GM19324 (cell line): ENCODE data around the gene SRD5A3.

Source experiments
- ATAC-seq: cut with Tn5 transposase; IDR thresholded peaks from one replicate; pipeline ENCODE4 v1.9.1; 2021; ENCODE audit warnings: mild to moderate bottlenecking, moderate library complexity; ENCODE audit not compliant: unreplicated experiment, low FRiP score

Gene SRD5A3

DNA sequence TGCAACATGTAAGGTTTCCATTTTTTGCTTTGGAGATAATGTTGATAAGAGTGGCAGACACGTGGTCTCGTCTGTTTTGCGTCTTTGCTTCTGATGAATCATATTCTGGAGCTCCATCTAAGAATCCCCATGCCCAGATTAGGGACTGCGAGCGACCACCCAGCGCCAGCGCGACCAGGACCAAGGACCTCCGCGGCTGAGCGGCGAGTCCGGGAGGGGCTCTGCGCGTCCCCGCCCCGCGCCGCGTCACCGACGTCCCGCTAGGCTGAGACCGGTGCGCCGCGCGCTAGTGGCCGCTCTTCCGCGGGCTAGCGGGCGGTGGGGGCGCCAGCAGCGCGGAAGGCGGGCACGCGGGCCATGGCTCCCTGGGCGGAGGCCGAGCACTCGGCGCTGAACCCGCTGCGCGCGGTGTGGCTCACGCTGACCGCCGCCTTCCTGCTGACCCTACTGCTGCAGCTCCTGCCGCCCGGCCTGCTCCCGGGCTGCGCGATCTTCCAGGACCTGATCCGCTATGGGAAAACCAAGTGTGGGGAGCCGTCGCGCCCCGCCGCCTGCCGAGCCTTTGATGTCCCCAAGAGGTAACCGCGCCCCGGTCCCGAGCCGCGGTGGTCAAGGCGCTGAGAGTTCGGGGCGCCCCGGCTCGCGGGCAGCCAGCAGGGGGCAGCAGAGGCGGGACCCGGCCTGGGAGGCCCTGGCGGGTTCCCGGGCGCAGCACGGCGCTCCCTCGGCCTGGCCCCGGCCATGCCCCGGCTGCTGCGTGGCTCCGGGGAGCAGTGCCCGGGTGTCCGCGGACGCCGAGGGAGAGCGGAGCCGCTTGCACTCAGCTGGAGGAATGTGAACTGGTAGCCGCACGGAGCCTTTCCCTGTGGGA lies at the start of gene SRD5A3:
SRD5A3 (plus strand) TSS at position 263 of the 871 bp plus-strand sequence; CDS start at position 358, 95 bp downstream.
- ATAC-seq: peak; percentile 98

DNA sequence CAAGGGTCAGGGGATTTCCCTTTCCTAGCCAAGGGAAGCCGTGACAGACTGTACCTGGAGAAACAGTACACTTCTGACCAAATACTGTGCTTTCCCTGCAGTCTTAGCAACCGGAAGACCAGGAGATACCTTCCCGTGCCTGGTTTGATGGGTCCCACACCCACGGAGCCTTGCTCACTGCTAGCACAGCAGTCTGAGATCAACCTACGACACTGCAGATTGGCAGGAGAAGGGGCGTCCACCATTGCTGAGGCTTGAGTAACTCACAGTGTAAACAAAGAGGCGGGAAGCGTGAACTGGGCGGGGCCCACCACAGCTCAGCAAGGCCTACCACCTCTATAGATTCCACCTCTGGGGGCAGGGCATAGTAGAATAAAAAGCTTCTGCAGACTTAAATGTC lies 48.7 kb upstream of the SRD5A3 start:
- no peak for ATAC-seq

DNA sequence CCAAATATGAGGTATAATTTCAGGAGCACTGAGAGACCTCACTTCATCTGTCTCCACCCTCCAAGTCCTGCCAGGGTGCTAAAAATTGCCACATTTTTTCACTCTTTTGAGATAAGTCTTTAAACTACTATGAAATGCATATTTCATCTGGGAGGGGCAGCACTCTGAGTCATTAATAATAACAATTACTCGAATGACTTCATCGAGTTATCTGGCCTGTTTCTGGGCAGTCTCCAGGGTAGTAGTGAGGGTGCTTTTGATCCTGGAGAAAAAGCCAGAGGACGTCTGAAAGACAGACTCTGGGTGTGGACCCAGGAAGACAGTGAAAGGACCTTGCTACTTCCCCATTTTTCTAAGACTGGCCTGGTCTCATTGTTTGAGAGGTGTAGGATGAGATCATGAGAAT lies 42.3 kb upstream of the SRD5A3 start:
- no peak for ATAC-seq

DNA sequence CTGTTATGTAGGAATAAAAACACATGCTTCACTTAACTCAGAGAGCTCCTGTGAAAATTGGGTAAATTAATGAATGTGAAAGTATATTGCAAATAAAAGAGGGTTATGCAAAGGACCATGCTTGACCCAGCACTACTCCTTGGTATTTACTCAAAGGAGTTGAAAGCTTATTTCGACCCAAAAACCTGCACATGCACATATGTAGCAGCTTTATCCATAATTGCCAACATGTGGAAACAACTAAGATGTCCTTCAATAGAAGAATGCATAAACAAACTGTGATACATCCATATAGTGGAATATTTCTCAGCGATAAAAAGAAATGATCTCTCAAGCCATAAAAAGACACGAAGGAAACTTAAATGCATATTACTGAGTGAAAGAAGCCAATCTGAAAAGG lies 41.7 kb upstream of the SRD5A3 start:
- no peak for ATAC-seq

DNA sequence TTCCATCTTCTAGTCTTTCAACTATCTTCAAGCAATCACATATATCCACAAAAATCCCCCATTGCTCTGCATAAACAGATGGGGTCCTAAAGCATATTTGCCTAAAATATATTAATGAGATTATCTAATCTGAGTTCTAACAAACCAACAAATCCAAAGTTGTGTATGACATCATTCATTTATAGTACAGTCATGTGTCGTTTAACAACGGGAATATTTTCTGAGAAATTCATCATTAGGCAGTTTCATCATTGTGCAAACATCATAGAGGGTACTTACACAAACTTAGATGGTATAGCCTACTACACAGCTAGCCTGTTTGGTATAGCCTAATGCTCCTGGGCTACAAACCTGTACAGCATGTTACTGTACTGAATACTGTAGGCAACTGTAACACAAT lies 38.0 kb upstream of the SRD5A3 start:
- no peak for ATAC-seq

DNA sequence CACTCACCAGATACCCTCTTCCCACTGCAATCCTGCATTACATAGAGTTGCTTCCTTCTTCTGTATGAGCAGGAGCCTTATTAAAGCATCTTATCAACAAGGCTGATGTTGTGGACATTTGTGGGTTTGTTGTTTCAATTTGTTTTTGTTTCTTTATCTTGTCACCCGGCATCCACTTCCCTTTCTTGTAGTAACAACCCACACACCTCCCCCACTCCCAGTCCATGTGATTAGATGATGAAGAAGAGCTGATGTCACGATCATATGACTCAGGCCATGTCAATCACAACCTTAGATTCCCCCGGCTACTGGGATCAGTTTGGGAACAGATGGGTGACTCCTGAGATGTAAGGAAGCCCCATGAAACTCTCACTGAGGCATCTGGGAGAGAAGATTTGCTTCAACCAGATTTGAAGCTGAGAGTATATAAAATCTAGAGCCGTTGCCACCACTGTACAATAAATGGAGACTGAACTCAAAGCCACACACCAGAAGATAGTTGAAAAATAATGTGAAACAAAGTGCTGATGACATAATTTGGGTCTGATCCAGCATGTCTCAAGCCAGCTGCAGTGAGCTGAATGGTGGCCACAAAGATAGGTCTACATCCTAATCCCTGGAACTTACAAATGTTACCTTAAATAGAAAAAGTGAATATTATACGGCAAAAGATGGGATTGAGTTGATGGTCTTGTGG lies 34.1 kb upstream of the SRD5A3 start:
- ATAC-seq: no peak

DNA sequence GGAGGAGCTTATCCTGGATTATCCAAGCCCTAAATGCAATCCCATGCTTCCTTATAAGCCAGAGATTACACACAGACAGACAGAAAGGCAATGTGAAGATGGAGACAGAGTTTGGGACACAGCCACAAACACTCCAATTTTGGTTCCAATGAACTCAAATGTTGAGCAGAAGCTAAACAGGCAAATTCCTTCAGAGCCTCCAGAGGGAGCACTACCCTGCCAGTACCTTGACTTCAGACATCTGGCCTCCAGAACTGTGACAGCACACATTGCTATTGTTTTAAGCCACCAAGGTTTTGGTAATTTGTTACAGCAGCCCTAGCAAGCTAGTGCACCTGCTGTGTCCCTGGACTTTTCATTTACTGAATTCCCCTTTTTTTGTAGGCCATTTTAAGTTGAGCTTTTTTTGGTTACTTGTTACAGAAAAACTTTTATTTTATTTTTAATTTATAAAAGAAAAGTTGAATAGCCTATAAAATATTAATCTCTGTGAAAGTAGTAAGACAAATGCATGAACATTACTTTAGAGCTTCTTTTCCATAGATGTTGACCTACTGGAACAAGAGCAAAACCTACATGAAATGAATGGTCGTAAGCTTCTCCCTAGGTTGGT lies 33.4 kb upstream of the SRD5A3 start:
- ATAC-seq: peak; percentile 57

DNA sequence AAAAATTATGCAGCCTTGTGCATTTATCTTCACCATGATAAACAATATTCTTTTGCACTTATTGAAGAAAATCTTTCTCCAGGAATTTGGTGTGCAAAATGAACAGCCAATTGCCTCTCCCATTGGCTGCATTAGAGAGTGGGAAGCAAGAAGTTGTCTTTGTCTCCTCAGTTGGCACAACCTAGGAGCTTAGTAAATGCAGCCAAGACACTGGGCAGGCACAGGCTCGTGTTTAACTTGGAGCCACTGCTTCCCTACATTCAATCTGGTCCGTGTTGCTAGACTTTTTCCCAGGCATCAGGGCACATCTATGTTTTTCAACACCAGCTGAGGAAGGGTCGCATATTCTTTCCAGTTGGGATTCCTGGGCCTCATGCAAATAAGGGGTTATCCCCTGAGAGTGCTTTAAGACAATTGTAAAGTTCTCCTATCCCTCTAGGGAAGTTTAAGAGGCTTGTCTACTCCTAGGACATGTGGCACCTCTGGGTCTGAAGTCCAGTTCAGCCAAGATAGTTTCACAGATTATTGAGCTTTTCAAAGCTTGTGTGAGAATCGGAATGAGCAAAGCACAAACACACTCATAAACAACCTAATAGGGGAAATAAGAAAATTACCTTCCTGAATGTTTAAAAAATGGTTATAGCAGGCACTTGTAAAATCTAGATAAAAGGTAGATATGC lies 31.8 kb upstream of the SRD5A3 start:
- no peak for ATAC-seq

DNA sequence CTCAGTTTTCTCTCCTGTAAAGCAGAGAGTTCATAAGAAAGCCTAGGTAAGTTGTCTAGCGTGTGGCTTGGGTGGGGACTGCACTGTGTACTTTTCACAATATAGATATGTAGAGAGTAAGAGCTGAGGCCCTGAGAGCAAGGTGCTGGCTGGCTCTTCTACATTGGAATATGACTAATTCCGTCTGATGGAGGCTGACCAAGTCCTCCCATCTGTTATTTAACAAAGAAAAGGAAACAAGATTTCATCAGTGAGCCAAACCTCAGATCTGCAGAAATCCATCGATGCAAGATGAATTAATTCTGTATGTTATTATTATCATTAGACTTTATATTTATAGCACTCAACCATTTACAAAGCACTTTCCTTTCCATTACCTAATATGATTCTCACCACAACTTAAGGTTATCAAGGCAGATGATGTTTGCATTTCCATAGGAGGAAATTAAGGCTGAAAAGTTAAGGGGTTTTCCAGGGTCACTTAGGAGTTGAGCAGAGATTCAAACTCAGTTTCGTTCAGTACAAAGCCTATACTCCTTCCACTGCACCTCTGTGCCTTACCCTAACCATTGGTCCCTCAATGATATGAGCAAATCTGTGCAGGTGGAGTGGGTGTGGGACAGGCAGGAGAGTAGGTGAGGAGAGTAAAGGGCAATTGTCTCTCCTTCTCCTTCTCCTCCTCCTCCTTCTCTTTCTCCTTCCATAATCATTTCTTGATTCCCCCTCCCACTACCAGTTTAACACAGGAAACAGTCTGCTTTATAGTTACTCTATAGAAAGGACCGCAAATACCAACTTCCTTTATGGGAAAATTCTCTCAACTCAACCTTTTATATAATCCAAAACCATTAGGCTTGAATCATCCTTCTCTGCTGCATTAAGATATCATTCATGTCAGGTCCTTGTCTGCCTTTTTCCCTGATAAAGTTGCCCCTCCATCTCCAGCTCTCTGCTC lies 27.6 kb upstream of the SRD5A3 start:
- ATAC-seq: no peak

DNA sequence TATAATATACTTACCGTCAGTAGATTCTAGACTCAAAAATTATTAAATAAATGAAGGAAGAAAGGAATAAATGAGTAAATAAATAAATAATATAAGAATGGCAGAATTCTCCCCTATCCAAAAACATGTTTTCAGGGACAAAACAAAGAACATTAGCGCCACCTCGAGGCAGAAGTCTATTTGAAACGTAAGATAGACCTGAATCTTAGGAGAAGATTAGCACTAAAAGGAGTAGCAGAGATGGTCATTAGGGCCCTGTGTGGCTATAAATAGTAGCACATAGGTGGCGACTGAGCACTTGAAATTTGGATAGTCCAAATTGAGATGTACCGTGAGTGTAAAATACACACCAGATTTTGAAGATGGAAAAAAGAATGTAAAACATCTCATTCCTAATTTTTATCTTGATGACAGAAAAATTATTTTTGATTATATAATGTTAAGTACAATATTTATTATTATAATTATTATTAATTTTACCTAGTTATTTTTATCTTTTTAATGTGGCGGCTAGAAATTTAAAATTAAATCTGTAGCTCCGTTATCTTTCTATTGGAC lies 24.3 kb upstream of the SRD5A3 start:
- no peak for ATAC-seq

DNA sequence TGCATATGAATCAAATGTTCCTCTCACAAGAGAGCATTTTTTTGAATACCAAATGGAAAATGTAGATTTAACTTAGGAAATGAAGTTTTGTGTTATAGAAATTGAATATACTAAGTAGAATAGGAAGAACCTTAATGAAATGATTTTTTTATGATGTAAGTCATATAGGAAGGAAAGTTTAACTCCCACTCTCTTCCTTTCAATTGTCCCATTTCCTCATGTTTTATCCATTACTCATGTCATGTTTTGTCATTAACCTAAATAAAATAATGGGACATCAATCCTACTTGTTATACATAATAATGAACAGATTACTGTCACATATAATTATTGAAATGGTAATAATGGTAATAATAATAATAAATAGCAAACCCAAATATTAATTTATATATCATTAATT lies 22.7 kb upstream of the SRD5A3 start:
- ATAC-seq: no peak

DNA sequence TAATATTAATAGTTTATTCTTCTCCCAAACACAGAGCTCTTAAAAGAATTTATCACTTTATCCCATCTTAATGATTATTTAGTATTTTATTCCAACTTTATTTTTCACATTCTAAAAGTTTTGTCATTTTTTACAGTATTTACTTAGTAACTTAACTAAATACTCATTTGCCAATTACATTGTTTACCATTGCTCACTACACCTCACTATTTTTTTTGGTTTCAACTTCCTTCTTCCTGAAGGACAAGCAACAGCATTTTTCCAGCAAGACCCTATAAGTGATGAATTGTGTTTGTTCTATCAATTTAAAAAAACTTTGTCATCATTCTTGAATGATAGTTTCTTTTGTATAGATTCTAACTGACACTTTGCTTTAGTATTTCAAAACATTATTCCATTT lies 19.4 kb upstream of the SRD5A3 start:
- no peak for ATAC-seq

DNA sequence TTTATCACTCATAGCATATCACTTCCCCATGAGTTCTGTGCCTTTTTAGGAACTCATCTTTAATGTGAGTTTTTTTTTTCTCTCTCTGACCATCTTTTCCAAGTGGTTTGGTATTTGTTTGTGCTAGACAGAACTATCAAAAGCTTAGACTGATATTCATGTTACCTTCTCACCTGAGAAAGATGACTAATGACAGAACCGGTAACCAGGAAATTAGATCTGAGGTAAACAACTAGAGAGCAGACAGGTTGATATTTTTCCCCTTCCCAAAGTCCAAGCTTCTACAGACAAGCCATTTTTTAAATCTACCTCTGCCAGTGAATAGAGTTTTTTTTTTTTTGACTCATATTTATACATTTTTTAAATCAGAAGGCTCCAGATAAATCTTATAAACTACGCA lies 17.0 kb upstream of the SRD5A3 start:
- no peak for ATAC-seq

DNA sequence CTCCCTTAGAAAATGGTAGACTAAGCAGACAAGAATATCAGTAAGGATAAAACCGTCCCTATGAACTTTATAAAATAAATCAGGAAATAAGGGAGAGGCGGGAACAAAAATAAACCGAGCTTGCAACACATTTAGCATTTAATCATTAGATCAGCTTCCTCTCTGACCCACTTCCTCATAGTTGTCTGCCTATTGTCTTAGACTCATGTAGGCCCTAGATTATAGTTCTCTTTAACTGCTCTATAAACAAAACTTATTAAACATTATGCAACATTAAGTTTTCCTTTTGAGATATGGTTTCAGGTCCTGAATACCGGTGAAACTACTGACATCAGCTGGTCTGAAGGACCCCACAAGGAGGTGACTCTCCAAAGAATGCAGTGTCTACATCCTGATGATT lies 15.8 kb upstream of the SRD5A3 start:
- ATAC-seq: no peak

DNA sequence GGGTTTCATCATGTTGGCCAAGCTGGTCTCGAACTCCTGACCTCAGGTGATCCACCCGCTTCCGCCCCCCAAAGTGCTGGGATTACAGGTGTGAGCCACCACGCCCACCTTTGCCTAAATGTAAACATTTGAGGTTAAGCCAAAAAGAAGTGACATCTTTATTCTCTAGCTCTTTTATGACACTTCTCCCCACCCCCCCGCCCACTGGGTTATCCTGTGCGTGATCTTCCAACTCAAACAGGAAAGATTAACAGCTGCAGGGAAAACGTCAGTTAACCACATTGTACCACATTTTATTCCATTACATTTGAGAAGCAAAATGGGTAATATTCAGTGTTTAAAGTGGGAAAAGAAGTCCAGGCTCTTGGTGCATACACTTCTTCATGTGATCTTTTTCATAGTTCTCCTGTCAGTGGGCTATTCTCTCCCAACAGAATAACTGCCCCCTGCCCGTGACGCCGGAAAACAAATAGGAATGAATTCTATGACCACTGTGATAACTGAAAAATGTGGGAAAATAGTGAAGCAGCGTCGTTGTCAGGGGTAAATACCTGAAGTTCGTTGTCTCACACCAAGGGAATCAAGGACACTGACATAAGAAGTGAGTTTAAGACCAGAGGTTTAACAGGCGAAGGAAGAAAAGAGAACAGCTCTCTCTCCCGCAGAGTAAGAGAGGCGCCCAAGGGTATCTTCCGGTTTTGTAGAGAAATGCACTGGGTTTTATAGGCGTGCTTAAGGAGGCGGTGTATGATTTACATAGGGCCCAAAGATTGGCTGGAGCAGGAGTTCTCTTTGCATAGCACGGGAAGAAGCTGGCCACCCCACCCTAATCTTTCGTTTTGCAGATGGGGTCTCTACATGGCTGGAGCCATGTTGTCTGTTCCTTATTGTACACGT lies 9.7 kb upstream of the SRD5A3 start:
- no peak for ATAC-seq

DNA sequence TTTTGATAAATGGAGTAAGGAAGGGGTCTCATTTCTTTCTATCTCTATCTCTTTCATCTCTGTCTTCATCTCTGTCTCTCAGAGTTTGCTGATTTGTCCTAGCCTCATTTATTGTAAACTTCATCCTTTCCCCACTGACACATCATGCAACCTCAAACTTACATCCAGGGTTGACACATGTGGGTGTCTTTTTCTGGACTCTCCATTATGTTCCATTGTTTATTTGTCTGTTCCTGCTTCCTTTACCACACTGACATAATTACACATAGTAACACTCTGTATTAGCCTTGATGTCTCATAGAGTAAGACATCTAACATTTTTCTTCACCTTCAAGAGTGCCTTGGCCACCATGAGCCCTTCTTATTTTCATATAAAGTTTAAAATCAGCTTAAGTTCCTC lies 8.1 kb upstream of the SRD5A3 start:
- no peak for ATAC-seq

DNA sequence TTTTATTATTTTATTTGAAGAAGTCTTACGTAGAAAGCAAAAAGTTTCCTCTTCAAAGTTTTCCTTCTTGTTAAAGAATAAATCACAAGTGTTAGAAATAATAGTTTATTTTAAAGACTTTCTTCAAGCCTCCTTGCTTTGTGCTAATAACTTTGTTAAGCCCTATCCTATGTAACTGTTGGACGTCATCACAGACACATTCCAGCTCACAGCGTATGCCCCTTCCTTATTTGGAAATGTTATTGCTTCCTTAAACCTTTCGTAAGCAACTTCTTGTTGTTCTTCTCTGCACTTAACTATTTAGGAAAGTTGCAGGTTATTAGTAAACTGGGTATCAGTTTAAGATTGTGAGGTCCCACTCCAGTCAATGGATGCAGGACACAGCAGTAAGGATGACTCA lies 7.6 kb upstream of the SRD5A3 start:
- ATAC-seq: no peak

DNA sequence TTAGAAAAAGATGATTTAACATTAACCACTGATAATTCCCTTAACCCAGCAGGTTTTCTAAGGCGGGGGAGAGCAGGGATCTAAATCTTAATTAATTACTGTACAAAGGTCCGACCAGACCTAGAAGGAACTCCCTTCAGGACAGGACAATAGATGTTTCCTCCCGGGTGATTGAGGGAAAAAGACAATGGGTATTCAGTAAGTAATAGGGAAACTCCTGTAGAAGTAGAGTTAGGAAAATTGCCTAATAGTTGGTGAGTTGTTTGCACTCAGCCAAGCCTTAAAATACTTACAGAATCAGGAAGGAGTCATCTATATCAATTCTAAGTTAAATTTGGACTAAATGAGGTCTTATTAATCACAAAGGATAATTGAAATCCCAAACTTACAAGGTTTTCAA lies 5.8 kb upstream of the SRD5A3 start:
- ATAC-seq: no peak

DNA sequence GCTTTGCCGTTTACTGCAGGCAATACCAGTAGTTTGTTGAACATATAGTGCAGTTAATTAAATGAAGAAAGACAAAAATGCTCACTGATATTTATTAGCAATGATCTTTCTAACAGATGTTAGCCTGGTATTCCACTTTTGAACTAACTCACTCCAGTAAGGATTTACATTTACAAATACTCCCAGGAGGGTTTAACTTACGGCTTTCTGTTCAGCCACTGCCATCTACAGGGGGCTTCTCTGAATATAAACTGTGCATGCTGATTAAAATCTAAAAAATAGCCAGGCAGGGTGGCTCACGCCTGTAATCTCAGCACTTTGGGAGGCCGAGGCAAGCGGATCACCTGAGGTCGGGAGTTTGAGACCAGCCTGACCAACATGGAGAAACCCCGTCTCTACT lies 2.2 kb upstream of the SRD5A3 start:
- ATAC-seq: no peak
